ENCODE measurements around the gene SERPINB10.

The SERPINB10 gene

DNA sequence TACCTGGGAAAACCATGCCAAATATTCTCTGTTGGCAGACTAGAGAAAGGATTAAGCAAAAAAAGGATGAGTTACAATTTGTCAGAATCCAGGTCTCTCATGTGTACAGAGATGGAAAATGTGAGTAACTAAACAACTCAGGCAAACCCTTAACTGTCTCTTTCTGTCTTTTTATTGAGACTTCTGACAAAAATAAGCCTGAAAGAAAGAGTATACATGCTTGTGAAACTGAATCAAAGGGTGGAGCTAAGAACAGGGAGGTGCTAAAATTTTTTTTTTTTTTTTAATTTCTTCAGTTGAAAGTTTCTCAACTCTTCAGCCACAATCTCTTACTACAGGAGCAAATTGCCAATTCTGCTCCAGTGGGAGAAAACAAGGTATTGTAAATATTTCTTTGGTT, at the start of gene SERPINB10:
Gene SERPINB10, plus strand, starts transcription at position 295 of the 400 bp plus-strand sequence. CDS start 7,553 bp downstream, outside the sequence.
- no peaks in the 10 kb centered on the region for H3K36me3 ChIP-seq (ENCODE audit: insufficient read depth, low read length)
- no peaks in the 10 kb centered on the region for H3K9me3 ChIP-seq (ENCODE audit: control insufficient read depth, insufficient read depth, low read length)
- no peaks in the 10 kb centered on the region for H3K4me1 ChIP-seq (ENCODE audit: insufficient read depth, low read length)
- H3K9ac ChIP-seq (ENCODE audit: low read depth, low read length) = no peak within 1 kb of the TSS

DNA sequence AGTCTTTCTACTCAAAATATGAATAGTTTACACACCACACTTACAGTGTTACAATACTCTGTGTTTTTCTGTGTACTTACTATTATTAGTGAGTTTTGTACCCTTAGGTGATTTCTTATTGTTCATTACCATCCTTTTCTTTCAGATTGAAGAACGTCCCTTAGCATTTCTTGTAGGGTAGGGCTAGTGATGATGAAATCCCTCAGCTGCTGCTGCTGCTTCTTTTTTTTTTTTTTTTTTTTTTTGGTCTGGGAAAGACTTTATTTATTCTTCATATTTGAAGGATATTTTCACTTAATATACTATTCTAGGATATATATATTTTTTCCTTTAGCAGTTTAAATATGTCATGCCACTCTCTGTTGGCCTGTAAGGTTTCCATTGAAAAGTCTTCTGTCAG, 49.3 kb upstream of the SERPINB10 start:
- no peak overlapping the region for H3K9ac ChIP-seq (ENCODE audit: low read depth, low read length)
- no peaks in the 10 kb centered on the region for H3K9me3 ChIP-seq (ENCODE audit: control insufficient read depth, insufficient read depth, low read length)
- no peaks in the 10 kb centered on the region for H3K36me3 ChIP-seq (ENCODE audit: insufficient read depth, low read length)
- H3K4me1 ChIP-seq (ENCODE audit: insufficient read depth, low read length) = no peaks in the 10 kb centered on the region

GRCh38 chr18:63859781-63860475, 47.8 kb upstream of the SERPINB10 start:
- H3K4me1 ChIP-seq (ENCODE audit: insufficient read depth, low read length) = no peaks in the 10 kb centered on the region
- H3K36me3 ChIP-seq (ENCODE audit: insufficient read depth, low read length) = no peaks in the 10 kb centered on the region
- H3K9ac ChIP-seq (ENCODE audit: low read depth, low read length) = no peak overlapping the region
- no peaks in the 10 kb centered on the region for H3K9me3 ChIP-seq (ENCODE audit: control insufficient read depth, insufficient read depth, low read length)

- Histone ChIP-seq H3K36me3 (ENCODE audit: insufficient read depth, low read length) (no peaks in the 10 kb centered on the region), H3K4me1 (ENCODE audit: insufficient read depth, low read length) (no peaks in the 10 kb centered on the region), H3K9me3 (ENCODE audit: control insufficient read depth, insufficient read depth, low read length) (no peaks in the 10 kb centered on the region), H3K9ac (ENCODE audit: low read depth, low read length) (no peak overlapping the region)
Measured at GRCh38 chr18:63860531-63860930, 47.2 kb upstream of the SERPINB10 start.

DNA sequence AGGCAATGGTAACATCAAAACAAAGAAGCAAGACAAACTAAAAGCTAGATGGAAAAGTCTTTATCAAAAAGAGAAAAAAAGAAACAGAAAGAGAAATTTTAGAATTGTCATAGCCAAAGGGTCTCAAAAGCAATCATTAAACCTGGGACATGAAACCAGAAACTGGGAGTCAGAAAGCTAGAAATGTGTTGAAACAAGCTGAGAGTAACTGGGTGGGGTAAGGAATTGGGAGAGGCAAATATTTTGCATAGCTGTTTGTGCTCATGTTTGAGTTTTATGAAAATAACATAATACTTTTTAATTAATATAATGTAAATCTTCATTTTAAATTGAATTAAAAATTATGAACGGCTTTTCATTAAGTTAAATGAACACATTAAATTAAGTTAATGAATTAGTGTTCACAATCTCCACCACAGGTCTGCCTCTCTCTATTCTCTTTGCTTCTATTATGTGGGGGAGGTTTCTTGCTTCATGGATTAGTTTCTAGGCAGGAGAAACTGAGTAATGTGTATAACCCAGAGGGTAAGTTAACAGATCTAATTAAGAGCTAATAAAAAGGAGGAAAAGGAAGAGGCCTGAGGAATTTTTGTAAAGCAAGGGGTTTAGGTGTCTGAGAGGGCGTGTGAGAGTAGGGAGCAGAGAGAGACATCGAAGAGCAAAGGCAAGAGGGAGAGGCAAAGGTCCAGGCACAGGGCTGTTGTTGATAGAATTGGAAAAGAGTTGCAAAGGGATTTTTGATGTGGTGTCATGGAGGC, 40.2 kb upstream of the SERPINB10 start:
- Histone ChIP-seq H3K9ac (ENCODE audit: low read depth, low read length) (no peak overlapping the region), H3K36me3 (ENCODE audit: insufficient read depth, low read length) (no peaks in the 10 kb centered on the region), H3K9me3 (ENCODE audit: control insufficient read depth, insufficient read depth, low read length) (no peaks in the 10 kb centered on the region), H3K4me1 (ENCODE audit: insufficient read depth, low read length) (no peaks in the 10 kb centered on the region)

GRCh38 chr18:63868546-63868945, 39.2 kb upstream of the SERPINB10 start:
- Histone ChIP-seq H3K36me3 (ENCODE audit: insufficient read depth, low read length) (no peaks in the 10 kb centered on the region), H3K4me1 (ENCODE audit: insufficient read depth, low read length) (no peaks in the 10 kb centered on the region), H3K9me3 (ENCODE audit: control insufficient read depth, insufficient read depth, low read length) (no peaks in the 10 kb centered on the region), H3K9ac (ENCODE audit: low read depth, low read length) (no peak overlapping the region)

- Histone ChIP-seq H3K36me3 (ENCODE audit: insufficient read depth, low read length) (no peaks in the 10 kb centered on the region), H3K9ac (ENCODE audit: low read depth, low read length) (no peak overlapping the region), H3K9me3 (ENCODE audit: control insufficient read depth, insufficient read depth, low read length) (no peaks in the 10 kb centered on the region), H3K4me1 (ENCODE audit: insufficient read depth, low read length) (no peaks in the 10 kb centered on the region)
Measured at GRCh38 chr18:63869374-63869773, 38.4 kb upstream of the SERPINB10 start.

DNA sequence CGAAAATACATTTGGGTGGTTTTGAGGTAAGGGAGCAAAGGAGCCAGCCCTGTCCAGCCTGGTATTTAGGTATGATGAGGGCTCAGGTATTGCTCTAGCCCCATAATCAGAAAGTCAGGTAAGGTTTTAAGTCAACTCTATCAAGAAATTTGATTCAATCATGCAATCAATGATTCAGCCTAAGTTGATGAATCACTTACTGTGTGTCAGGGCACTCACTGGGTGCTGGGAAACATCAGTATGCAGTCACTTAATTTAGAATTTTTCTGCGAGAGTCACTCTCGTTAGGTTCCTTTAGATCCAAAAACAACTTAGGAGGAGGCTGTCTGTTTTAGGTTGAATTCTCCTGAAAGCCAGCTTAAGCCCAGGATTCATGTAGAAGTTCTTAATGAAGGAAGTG, 37.9 kb upstream of the SERPINB10 start:
- Histone ChIP-seq H3K9ac (ENCODE audit: low read depth, low read length) (no peak overlapping the region), H3K36me3 (ENCODE audit: insufficient read depth, low read length) (no peaks in the 10 kb centered on the region), H3K9me3 (ENCODE audit: control insufficient read depth, insufficient read depth, low read length) (no peaks in the 10 kb centered on the region), H3K4me1 (ENCODE audit: insufficient read depth, low read length) (no peaks in the 10 kb centered on the region)

DNA sequence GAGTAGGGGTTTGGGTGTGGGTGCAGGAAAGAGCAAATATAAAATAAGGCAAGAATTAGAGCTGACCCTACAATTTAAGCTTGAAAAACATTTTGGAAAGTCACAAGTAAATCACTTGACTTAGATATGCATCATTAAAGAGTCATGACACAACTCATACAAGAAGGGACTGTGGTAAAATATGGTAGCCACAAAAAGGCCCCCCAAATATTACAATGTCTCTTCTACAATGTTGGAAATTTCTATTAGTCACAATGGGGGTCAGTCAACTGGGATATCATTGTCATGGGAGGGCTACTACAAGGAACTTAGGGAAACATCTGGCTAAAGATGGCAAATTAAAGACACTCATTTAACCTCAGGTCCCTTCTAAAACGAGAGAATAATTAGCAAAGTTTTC, 35.9 kb upstream of the SERPINB10 start:
- Histone ChIP-seq H3K4me1 (ENCODE audit: insufficient read depth, low read length) (no peaks in the 10 kb centered on the region), H3K9ac (ENCODE audit: low read depth, low read length) (no peak overlapping the region), H3K9me3 (ENCODE audit: control insufficient read depth, insufficient read depth, low read length) (no peaks in the 10 kb centered on the region), H3K36me3 (ENCODE audit: insufficient read depth, low read length) (no peaks in the 10 kb centered on the region)

GRCh38 chr18:63872586-63872985, 35.2 kb upstream of the SERPINB10 start:
- H3K4me1 ChIP-seq (ENCODE audit: insufficient read depth, low read length) = no peaks in the 10 kb centered on the region
- no peaks in the 10 kb centered on the region for H3K9me3 ChIP-seq (ENCODE audit: control insufficient read depth, insufficient read depth, low read length)
- H3K9ac ChIP-seq (ENCODE audit: low read depth, low read length) = no peak overlapping the region
- no peaks in the 10 kb centered on the region for H3K36me3 ChIP-seq (ENCODE audit: insufficient read depth, low read length)

DNA sequence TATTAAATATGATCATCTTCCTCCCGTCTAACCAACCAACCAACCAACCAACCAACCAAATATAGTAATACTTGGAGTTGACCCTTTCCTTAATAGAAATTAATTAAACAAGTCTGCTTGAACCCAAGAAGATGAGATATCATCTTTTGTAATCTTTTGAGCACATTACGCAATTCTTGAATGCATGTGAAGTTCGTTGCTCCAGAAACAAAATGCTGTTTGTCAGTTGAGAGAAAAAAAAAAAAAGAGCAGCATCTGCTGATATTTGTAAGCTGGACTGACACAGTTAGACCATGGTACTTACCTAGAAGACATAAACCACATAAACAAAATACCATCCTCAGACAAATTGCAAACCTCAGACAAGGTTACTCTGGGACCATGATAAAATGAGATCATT, 29.4 kb upstream of the SERPINB10 start:
- no peak overlapping the region for H3K9ac ChIP-seq (ENCODE audit: low read depth, low read length)
- no peaks in the 10 kb centered on the region for H3K4me1 ChIP-seq (ENCODE audit: insufficient read depth, low read length)
- no peaks in the 10 kb centered on the region for H3K9me3 ChIP-seq (ENCODE audit: control insufficient read depth, insufficient read depth, low read length)
- no peaks in the 10 kb centered on the region for H3K36me3 ChIP-seq (ENCODE audit: insufficient read depth, low read length)

DNA sequence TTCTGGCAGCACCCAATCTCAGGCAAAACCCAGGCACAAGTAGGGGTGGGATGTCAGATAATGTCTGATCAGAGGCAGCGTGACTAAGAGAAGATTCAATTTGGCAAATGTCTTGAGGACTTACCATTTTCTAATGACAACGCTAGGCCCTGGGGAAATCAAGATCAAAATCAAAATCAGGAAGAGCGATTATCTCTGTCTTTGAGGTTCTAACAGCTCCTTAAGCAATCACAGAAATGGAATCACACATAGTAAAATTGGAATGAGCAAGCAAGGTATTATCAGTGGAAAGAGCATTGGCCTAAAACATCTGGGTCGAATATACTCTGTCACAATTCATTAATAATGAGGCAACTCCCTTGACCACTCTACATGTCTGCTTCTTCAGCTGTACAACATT, 28.8 kb upstream of the SERPINB10 start:
- no peaks in the 10 kb centered on the region for H3K36me3 ChIP-seq (ENCODE audit: insufficient read depth, low read length)
- no peak overlapping the region for H3K9ac ChIP-seq (ENCODE audit: low read depth, low read length)
- H3K4me1 ChIP-seq (ENCODE audit: insufficient read depth, low read length) = no peaks in the 10 kb centered on the region
- H3K9me3 ChIP-seq (ENCODE audit: control insufficient read depth, insufficient read depth, low read length) = no peaks in the 10 kb centered on the region

DNA sequence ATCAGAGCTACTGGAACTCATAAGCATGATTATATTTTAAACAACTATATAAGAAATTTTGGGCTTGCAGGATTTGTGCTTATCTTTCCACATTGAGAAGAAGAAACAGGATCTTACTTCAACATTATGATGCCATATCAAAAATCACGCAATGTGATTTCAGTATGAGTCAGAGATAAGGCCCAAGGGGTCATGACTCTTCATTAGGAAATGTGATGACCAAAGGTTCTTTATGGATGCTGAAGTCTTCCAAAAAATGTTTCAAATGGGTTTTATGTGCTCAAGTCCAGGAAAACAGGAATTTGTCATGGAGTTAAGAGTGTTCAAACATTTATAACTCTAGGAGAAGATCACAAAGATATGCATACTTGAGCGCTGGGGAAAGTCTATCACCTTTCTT, 28.0 kb upstream of the SERPINB10 start:
- Histone ChIP-seq H3K36me3 (ENCODE audit: insufficient read depth, low read length) (no peaks in the 10 kb centered on the region), H3K9me3 (ENCODE audit: control insufficient read depth, insufficient read depth, low read length) (no peaks in the 10 kb centered on the region), H3K9ac (ENCODE audit: low read depth, low read length) (no peak overlapping the region), H3K4me1 (ENCODE audit: insufficient read depth, low read length) (no peaks in the 10 kb centered on the region)

DNA sequence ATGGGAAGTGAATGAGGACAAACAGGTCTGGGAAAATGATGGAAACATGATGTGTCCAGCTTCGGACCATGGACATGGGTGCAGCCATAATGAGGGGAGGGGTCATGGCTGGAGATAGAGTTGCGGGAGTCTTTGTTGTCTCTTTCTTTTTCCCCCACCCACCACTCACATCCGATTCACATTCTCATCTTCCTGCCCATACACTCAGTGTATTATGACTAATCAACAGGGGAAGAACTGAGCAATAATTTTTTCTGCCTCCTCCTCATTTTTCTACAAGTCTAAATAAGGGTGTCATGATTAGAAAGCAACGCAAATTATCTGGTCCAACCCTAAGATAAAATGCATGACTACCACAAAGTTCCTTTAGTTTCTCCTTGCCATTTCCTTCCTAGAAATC, 25.9 kb upstream of the SERPINB10 start:
- Histone ChIP-seq H3K9me3 (ENCODE audit: control insufficient read depth, insufficient read depth, low read length) (no peaks in the 10 kb centered on the region), H3K4me1 (ENCODE audit: insufficient read depth, low read length) (no peaks in the 10 kb centered on the region), H3K9ac (ENCODE audit: low read depth, low read length) (no peak overlapping the region), H3K36me3 (ENCODE audit: insufficient read depth, low read length) (no peaks in the 10 kb centered on the region)
